GM06990 (cell line): ENCODE results near the gene GCLC.

Experiments
- DNase-seq: peaks from one replicate; pipeline ENCODE4 v3.0.0-alpha.2; 2011; ENCODE audit not compliant: insufficient read length; ENCODE audit errors: extremely low read depth
- H3K27me3 ChIP-seq: replicated peaks from 2 replicates; pipeline ENCODE4 v1.6.0; 2011; ENCODE audit warnings: low read length; ENCODE audit not compliant: control insufficient read depth, insufficient read depth
- H3K36me3 ChIP-seq: 2 replicates; pipeline ENCODE4 v1.5.1; 2011; ENCODE audit warnings: low read length; ENCODE audit not compliant: control insufficient read depth, insufficient read depth
- H3K4me3 ChIP-seq: replicated peaks from 2 replicates; pipeline ENCODE4 v1.5.1; 2011; ENCODE audit warnings: low read depth, mild to moderate bottlenecking, control low read depth, low read length
- TF ChIP-seq, protein P1 (sequence below): IDR thresholded peaks from 2 replicates; pipeline ENCODE4 v1.5.1; 2011; ENCODE audit warnings: low read length, control low read depth, mild to moderate bottlenecking, inconsistent platforms; ENCODE audit not compliant: insufficient read depth, poor library complexity, severe bottlenecking

GCLC gene

DNA sequence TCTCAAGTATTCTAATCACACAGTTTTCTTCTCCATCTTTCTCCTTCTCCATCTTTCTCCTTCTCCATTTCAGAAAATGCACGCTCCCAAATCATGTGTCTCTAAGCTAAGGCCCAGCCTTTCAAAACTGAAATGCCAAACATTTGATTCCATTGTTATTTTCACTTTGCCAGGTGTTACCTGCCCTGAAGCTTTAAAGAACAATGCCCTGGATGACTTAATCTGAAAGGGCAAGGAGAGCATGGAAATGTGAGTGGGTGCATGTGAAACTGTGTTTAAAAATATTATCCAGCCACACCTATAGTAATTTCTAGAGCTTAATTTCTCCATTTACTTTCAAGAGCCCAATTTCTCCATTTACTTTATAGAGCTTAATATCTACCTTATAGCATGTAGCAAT, 42.4 kb upstream of the GCLC start:
- Histone ChIP-seq H3K4me3 (no peak overlapping the region), H3K27me3 (no peaks in the 10 kb centered on the region; the same call in 1 of the 2 replicates), H3K36me3 (no peaks in the 10 kb centered on the region)
- DNase-seq = no peak
- TF ChIP-seq, protein P1, sequence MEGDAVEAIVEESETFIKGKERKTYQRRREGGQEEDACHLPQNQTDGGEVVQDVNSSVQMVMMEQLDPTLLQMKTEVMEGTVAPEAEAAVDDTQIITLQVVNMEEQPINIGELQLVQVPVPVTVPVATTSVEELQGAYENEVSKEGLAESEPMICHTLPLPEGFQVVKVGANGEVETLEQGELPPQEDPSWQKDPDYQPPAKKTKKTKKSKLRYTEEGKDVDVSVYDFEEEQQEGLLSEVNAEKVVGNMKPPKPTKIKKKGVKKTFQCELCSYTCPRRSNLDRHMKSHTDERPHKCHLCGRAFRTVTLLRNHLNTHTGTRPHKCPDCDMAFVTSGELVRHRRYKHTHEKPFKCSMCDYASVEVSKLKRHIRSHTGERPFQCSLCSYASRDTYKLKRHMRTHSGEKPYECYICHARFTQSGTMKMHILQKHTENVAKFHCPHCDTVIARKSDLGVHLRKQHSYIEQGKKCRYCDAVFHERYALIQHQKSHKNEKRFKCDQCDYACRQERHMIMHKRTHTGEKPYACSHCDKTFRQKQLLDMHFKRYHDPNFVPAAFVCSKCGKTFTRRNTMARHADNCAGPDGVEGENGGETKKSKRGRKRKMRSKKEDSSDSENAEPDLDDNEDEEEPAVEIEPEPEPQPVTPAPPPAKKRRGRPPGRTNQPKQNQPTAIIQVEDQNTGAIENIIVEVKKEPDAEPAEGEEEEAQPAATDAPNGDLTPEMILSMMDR = no peak

DNA sequence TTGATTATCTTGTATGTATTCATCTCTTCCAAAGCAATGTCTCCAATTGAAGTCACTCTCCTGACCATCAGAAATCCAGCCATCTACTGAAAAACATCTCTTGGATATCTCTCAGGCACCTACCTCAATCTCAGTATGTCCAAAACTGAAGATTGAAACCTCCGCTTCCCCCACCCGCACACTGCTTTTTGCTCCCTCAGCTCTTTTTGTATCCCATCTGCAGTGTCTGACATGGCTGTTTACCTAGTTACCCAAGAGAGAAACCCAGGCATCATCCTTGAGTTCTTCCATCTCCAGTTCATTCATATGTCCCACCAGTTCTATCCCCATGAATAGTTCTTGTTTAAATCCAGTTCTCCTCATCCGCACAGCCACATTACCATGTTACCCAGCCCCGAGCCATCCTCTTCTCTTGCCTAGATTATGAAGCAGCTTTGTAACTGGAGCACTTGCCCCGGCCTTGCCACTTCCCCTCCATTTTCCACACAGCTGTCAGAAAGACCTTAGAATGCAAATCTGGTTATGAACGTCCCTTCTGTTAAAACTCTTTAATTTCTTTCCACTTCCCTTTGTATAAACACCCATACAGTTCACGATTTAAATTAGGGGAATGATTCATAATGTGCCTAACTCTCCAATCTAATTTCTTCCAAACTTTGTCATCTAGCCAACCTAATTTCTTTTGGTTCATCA, 40.5 kb upstream of the GCLC start:
- TF ChIP-seq, protein P1 = no peak
- H3K4me3 ChIP-seq = no peak overlapping the region
- DNase-seq = no peak

DNA sequence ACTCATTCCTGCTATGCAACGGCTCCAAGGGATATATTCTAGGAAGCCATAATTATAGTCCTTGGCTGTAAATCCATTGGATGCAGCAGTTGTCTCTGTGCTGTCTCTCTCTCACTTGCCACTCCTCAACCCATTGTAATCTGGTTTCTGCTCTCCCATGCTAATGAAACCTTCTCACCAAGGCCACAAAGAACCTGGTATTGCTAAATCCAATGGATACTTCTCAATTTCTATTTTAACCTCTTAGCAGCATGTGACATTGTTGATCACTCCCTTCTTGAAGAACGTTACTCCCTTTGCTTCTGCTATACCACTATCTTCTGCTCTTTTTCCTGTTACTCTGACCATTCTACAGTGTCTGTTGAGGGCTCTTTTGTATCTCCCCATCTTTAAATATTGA, 39.8 kb upstream of the GCLC start:
- TF ChIP-seq, protein P1 = no peak
- DNase-seq = no peak

More for the DNA sequence above, 40.5 kb upstream of the GCLC start:
- H3K36me3 ChIP-seq = no peaks in the 10 kb centered on the region
- H3K27me3 ChIP-seq = no peaks in the 10 kb centered on the region; the same call in 1 of the 2 replicates

GRCh38 chr6:53583451-53583850, 38.5 kb upstream of the GCLC start:
- no peak for DNase-seq
- Histone ChIP-seq H3K27me3 (no peaks in the 10 kb centered on the region; the same call in 1 of the 2 replicates), H3K4me3 (no peak overlapping the region), H3K36me3 (no peaks in the 10 kb centered on the region)
- TF ChIP-seq, protein P1 = no peak

More for the DNA sequence above, 39.8 kb upstream of the GCLC start:
- Histone ChIP-seq H3K27me3 (no peaks in the 10 kb centered on the region; the same call in 1 of the 2 replicates), H3K4me3 (no peak overlapping the region), H3K36me3 (no peaks in the 10 kb centered on the region)

DNA sequence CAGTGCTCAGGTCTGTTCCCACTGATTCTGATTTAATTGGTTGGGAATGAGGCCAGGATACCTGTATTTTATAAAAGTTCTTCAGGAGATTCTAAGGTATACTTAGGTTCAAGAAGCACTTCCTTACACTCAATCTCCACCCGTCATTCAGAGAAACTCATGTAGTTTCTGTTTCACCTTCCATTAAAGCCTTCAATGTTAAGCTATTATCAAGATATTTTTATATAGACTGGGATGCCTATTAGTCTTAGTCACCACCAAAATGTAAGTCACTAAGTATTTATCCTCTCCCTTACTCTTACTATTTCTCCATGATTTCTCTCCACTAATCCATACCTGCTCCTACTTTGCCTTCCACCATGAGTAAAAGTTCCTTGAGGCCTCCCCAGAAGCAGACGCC, 38.1 kb upstream of the GCLC start:
- Histone ChIP-seq H3K4me3 (no peak overlapping the region), H3K36me3 (no peaks in the 10 kb centered on the region), H3K27me3 (no peaks in the 10 kb centered on the region; the same call in 1 of the 2 replicates)
- DNase-seq = no peak
- TF ChIP-seq, protein P1 = no peak
